Jurkat, Clone E6-1 (cell line): Measurements from ENCODE around the gene RMDN2. TPM values are rescaled to one million over a fixed set of nuclear protein-coding genes. Genes with fewer than 3 reads are reported as not detected.

Experiments used
- DNase-seq: peaks from one replicate; pipeline ENCODE4 v3.0.0-alpha.2; 2011; ENCODE audit warnings: low read depth, low spot score
- H3K4me3 ChIP-seq: 2 replicates; pipeline ENCODE4 v1.5.1; 2011; ENCODE audit warnings: mild to moderate bottlenecking, low read length, control low read depth, moderate library complexity
- polyA plus RNA-seq: library from polyadenylated mRNA; unstranded; fragments of >200 nt; gene quantifications from one replicate; pipeline ENCODE4 v1.2.1, GENCODE V29; 2012; ENCODE audit warnings: missing spikeins; ENCODE audit not compliant: insufficient read length, insufficient read depth

The RMDN2 gene
- polyA plus RNA-seq = 2.7 TPM

GRCh38 chr2:37925063-37925897, at the start of gene RMDN2:
RMDN2 (plus strand) TSS chr2:37925287; CDS start chr2:37929278, 3,991 bp downstream.
- DNase-seq = peak; percentile 20

GRCh38 chr2:37875403-37875906, 49.6 kb upstream of the RMDN2 start:
- no peak overlapping the region for H3K4me3 ChIP-seq
- DNase-seq = no peak

More at GRCh38 chr2:37925063-37925897, at the start of gene RMDN2:
- peak within 1 kb of the TSS; percentile 51 for H3K4me3 ChIP-seq

GRCh38 chr2:37876227-37876626, 48.9 kb upstream of the RMDN2 start:
- no peak for DNase-seq
- no peak overlapping the region for H3K4me3 ChIP-seq

- DNase-seq = no peak
- H3K4me3 ChIP-seq = no peak overlapping the region
These were observed 47.4 kb upstream of the RMDN2 start for GRCh38 chr2:37877457-37878315.

- no peak for DNase-seq
- H3K4me3 ChIP-seq = no peak overlapping the region
These were observed 46.6 kb upstream of the RMDN2 start for GRCh38 chr2:37878536-37878935.

GRCh38 chr2:37880551-37880950, 44.5 kb upstream of the RMDN2 start:
- H3K4me3 ChIP-seq = no peak overlapping the region
- no peak for DNase-seq

GRCh38 chr2:37881397-37881796, 43.7 kb upstream of the RMDN2 start:
- no peak overlapping the region for H3K4me3 ChIP-seq
- DNase-seq = no peak

- no peak overlapping the region for H3K4me3 ChIP-seq
- no peak for DNase-seq
These were observed 43.1 kb upstream of the RMDN2 start for GRCh38 chr2:37882036-37882435.

- H3K4me3 ChIP-seq = no peak overlapping the region
- DNase-seq = no peak
These were observed 41.6 kb upstream of the RMDN2 start for GRCh38 chr2:37883518-37883917.

GRCh38 chr2:37885329-37885993, 39.6 kb upstream of the RMDN2 start:
- DNase-seq = no peak
- H3K4me3 ChIP-seq = no peak overlapping the region

- no peak for DNase-seq
- H3K4me3 ChIP-seq = no peak overlapping the region
These were observed 38.3 kb upstream of the RMDN2 start for GRCh38 chr2:37886745-37887144.

GRCh38 chr2:37887286-37887685, 37.8 kb upstream of the RMDN2 start:
- no peak for DNase-seq
- no peak overlapping the region for H3K4me3 ChIP-seq

GRCh38 chr2:37890893-37891495, 34.1 kb upstream of the RMDN2 start:
- no peak for DNase-seq
- no peak overlapping the region for H3K4me3 ChIP-seq

- DNase-seq = no peak
- H3K4me3 ChIP-seq = no peak overlapping the region
These were observed 33.1 kb upstream of the RMDN2 start for GRCh38 chr2:37891846-37892435.

GRCh38 chr2:37892436-37893114, 32.5 kb upstream of the RMDN2 start:
- no peak overlapping the region for H3K4me3 ChIP-seq
- DNase-seq = peak; percentile 67

GRCh38 chr2:37893327-37893726, 31.8 kb upstream of the RMDN2 start:
- no peak overlapping the region for H3K4me3 ChIP-seq
- DNase-seq = no peak

- DNase-seq = no peak
- H3K4me3 ChIP-seq = no peak overlapping the region
These were observed 31.0 kb upstream of the RMDN2 start for GRCh38 chr2:37894047-37894446.

- DNase-seq = no peak
- H3K4me3 ChIP-seq = no peak overlapping the region
These were observed 30.5 kb upstream of the RMDN2 start for GRCh38 chr2:37894601-37895000.
